ENCODE data around the gene DDX39B. TPM values are rescaled to one million over a fixed set of nuclear protein-coding genes. Genes with fewer than 3 reads are reported as not detected.

Gene DDX39B
- total and polyA plus RNA-seq, 2 of the 4 experiments (the other 2 are of a cell fraction): 371 to 796 TPM

DNA sequence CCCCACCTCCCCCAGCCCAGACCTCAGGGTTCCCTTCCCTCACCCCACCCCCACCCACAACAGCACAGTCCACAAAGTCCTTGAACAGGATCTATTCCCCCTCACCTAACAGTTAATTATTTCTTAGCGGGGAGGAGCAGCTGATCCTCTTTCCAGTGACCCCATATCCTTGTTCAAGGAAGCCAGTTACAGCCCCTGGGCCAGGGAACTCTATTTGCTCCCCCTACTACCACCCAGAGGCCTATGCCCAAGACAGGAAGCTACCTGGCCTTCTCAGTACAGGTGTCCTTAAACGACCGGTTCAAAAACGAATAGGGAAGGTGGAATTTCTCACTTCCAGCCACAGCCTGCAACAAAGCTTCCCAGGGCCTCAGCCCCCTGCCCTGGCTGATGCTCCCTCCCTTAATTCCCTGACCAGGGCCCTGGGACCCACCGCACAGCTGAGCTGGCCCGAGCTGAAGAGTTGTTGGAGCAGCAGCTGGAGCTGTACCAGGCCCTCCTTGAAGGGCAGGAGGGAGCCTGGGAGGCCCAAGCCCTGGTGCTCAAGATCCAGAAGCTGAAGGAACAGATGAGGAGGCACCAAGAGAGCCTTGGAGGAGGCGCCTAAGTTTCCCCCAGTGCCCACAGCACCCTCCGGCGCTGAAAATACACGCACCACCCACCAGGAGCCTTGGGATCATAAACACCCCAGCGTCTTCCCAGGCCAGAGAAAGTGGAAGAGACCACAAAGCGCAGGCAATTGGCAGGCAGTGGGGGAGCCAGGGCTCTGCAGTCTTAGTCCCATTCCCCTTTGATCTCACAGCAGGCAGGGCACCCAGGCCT, 12.3 kb downstream of the DDX39B start:
- H2AFZ ChIP-seq (replicated peaks; ENCODE audit: low read length, poor library complexity): no peak overlapping the region
- H3K9ac ChIP-seq (ENCODE audit: low read depth, low read length): no peak overlapping the region
- BruUV-seq (replicated peaks): no TSS peak
- H3K18ac ChIP-seq (ENCODE audit: low read depth, low read length): no peak overlapping the region
- in situ Hi-C loops (cut with MboI; ENCODE audit: low sequenced_read_pairs): no loop called here
- no peak overlapping the region for H2AK9ac ChIP-seq (replicated peaks; ENCODE audit: low read depth, low read length, poor library complexity)
- no peaks in the 10 kb centered on the region for H3K9me3 ChIP-seq (ENCODE audit: control insufficient read depth, insufficient read depth, low read length)
- H4K91ac ChIP-seq (ENCODE audit: insufficient read depth, low read depth, low read length): no peak overlapping the region
- dilution Hi-C loops (cut with HindIII; ENCODE audit: low sequenced_read_pairs, unreplicated experiment): no loop called here
- peaks cover 18 to 61% of the 10 kb centered on the region in 2 experiments; a peak in 3 of 4 replicates for H3K79me1 ChIP-seq (ENCODE audit: low read depth in 1 of 2, low read length in 2 of 2)
- DNase-seq (no peak), ATAC-seq (ENCODE audit: low read depth) (no peak)
- H3K56ac ChIP-seq (ENCODE audit: extremely low read depth, insufficient read depth, low read length): no peak overlapping the region
- H3K4me3 ChIP-seq (ENCODE audit: insufficient read depth, low read depth, low read length): no peak overlapping the region
- ChIA-PET CTCF (no interaction called here), POLR2A (ENCODE audit: unreplicated experiment) (no interaction called here)
- H3K36me3 ChIP-seq (ENCODE audit: control insufficient read depth, insufficient read depth, low read length): peaks cover 52% of the 10 kb centered on the region
- no peak overlapping the region for H2BK20ac ChIP-seq (ENCODE audit: low read depth, low read length)
- no peak overlapping the region for H2BK5ac ChIP-seq (ENCODE audit: low read depth, low read length, poor library complexity, severe bottlenecking)
- no peak overlapping the region for H3K23ac ChIP-seq (ENCODE audit: low read depth, low read length)
- peaks cover 20% of the 10 kb centered on the region for H3K9me1 ChIP-seq (ENCODE audit: insufficient read depth, low read length)
- H3K27ac ChIP-seq (ENCODE audit: insufficient read depth, low read length): no peak overlapping the region
- no peak overlapping the region for H3K14ac ChIP-seq (replicated peaks; ENCODE audit: low read depth, low read length)
- H2AK5ac ChIP-seq (ENCODE audit: low read depth, low read length): no peak overlapping the region
- H4K8ac ChIP-seq (ENCODE audit: low read depth in 2 of 2, low read length in 2 of 2): no peak overlapping the region
- TF ChIP-seq FOS (IDR thresholded peaks at IDR 0.05; ENCODE audit: low read depth, low read length) (no peak), RAD21 (IDR thresholded peaks at IDR 0.05; ENCODE audit: low read length) (no peak), MAFK (IDR thresholded peaks at IDR 0.05; ENCODE audit: low read depth, low read length) (no peak), POLR2A (IDR thresholded peaks at IDR 0.05; ENCODE audit: low read depth, low read length) (no peak), MXI1 (IDR thresholded peaks at IDR 0.05; ENCODE audit: borderline replicate concordance, low read depth, low read length) (no peak), RFX5 (IDR thresholded peaks at IDR 0.05; ENCODE audit: low read depth, low read length) (no peak), RCOR1 (IDR thresholded peaks at IDR 0.05; ENCODE audit: insufficient replicate concordance, low read length) (no peak), NFE2L2 (IDR thresholded peaks at IDR 0.05; ENCODE audit: low read depth, low read length) (no peak), SMC3 (IDR thresholded peaks at IDR 0.05; ENCODE audit: low read depth, low read length) (no peak), BHLHE40 (IDR thresholded peaks at IDR 0.05; ENCODE audit: low read depth, low read length) (no peak), CEBPB (IDR thresholded peaks at IDR 0.05; ENCODE audit: low read depth, low read length) (no peak), MAZ (IDR thresholded peaks at IDR 0.05; ENCODE audit: borderline replicate concordance, low read depth, low read length) (no peak)
- TF ChIP-seq, protein P1, sequence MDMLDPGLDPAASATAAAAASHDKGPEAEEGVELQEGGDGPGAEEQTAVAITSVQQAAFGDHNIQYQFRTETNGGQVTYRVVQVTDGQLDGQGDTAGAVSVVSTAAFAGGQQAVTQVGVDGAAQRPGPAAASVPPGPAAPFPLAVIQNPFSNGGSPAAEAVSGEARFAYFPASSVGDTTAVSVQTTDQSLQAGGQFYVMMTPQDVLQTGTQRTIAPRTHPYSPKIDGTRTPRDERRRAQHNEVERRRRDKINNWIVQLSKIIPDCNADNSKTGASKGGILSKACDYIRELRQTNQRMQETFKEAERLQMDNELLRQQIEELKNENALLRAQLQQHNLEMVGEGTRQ (IDR thresholded peaks at IDR 0.05; ENCODE audit: low read depth, low read length): no peak
- TF ChIP-seq, protein P2, sequence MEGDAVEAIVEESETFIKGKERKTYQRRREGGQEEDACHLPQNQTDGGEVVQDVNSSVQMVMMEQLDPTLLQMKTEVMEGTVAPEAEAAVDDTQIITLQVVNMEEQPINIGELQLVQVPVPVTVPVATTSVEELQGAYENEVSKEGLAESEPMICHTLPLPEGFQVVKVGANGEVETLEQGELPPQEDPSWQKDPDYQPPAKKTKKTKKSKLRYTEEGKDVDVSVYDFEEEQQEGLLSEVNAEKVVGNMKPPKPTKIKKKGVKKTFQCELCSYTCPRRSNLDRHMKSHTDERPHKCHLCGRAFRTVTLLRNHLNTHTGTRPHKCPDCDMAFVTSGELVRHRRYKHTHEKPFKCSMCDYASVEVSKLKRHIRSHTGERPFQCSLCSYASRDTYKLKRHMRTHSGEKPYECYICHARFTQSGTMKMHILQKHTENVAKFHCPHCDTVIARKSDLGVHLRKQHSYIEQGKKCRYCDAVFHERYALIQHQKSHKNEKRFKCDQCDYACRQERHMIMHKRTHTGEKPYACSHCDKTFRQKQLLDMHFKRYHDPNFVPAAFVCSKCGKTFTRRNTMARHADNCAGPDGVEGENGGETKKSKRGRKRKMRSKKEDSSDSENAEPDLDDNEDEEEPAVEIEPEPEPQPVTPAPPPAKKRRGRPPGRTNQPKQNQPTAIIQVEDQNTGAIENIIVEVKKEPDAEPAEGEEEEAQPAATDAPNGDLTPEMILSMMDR (conservative IDR thresholded peaks at IDR 0.05; ENCODE audit: low read depth, low read length): no peak
- TF ChIP-seq, protein P3, sequence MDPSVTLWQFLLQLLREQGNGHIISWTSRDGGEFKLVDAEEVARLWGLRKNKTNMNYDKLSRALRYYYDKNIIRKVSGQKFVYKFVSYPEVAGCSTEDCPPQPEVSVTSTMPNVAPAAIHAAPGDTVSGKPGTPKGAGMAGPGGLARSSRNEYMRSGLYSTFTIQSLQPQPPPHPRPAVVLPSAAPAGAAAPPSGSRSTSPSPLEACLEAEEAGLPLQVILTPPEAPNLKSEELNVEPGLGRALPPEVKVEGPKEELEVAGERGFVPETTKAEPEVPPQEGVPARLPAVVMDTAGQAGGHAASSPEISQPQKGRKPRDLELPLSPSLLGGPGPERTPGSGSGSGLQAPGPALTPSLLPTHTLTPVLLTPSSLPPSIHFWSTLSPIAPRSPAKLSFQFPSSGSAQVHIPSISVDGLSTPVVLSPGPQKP (IDR thresholded peaks at IDR 0.05; ENCODE audit: borderline replicate concordance, low read depth, low read length): no peak
- H4K20me1 ChIP-seq (ENCODE audit: insufficient read depth, low read length): peaks cover 59% of the 10 kb centered on the region
- no peak overlapping the region for H4K5ac ChIP-seq (ENCODE audit: low read depth, low read length)
- intact Hi-C loops (cut with micrococcal nuclease): loop anchor here (5.0 kb wide), 1 partner anchor 37 kb away; no protein-coding TSS in a partner anchor
- H3K4me1 ChIP-seq (ENCODE audit: control insufficient read depth, insufficient read depth, low read length): peaks cover 10% of the 10 kb centered on the region
- no peak overlapping the region for H2BK120ac ChIP-seq (ENCODE audit: low read depth, low read length)
- no CpG with 5 or more reads among the region's 12 CpGs for WGBS, 2 experiments (ENCODE audit: extremely low coverage in 2 of 2, insufficient read length in 1 of 2)
- H3K4ac ChIP-seq (ENCODE audit: low read depth, low read length): no peak overlapping the region
- no peaks in the 10 kb centered on the region for H3K27me3 ChIP-seq (ENCODE audit: control insufficient read depth, insufficient read depth, low read length)
- no peak overlapping the region for H2BK15ac ChIP-seq (ENCODE audit: low read depth, low read length)
- H3K4me2 ChIP-seq (ENCODE audit: low read depth, low read length): no peak overlapping the region
